ENCODE results near the gene ITIH4. TPM values are rescaled to one million over a fixed set of nuclear protein-coding genes. Genes with fewer than 3 reads are reported as not detected.

The ITIH4 gene
- total RNA-seq, 1 experiment from 2014 or later, result 1.7 TPM

- BruUV-seq (replicated peaks), result no TSS peak
- DNase-seq (ENCODE audit: low spot score), result no peak
- Histone ChIP-seq H3K4me3 (ENCODE audit: low read depth, low read length, poor library complexity, severe bottlenecking) (no peak overlapping the region), H3K36me3 (ENCODE audit: insufficient read depth, low read length, poor library complexity, severe bottlenecking) (no peaks in the 10 kb centered on the region), H3K4me1 (ENCODE audit: insufficient read depth, low read length, poor library complexity, severe bottlenecking) (no peaks in the 10 kb centered on the region), H3K27ac (ENCODE audit: low read depth, low read length, poor library complexity, severe bottlenecking) (no peak overlapping the region), H3K27me3 (replicated peaks; ENCODE audit: insufficient read depth, low read depth, low read length, poor library complexity) (no peaks in the 10 kb centered on the region), H3K9me3 (ENCODE audit: low read depth, low read length, poor library complexity, severe bottlenecking) (no peaks in the 10 kb centered on the region)
- ChIA-PET POLR2A (ENCODE audit: low non-redundant PET) (no interaction called here), CTCF (no interaction called here)
- TF ChIP-seq EZH2 (IDR thresholded peaks at IDR 0.05; ENCODE audit: borderline replicate concordance, low read depth, low read length, poor library complexity, severe bottlenecking) (no peak), CTCF (conservative IDR thresholded peaks at IDR 0.05; ENCODE audit: low read depth, low read length) (no peak)
- intact Hi-C loops (cut with micrococcal nuclease; ENCODE audit: unreplicated experiment), result no loop called here
These were observed 2.6 kb downstream of the ITIH4 start for GRCh38 chr3:52827866-52828376.

- TF ChIP-seq CTCF (conservative IDR thresholded peaks at IDR 0.05; ENCODE audit: low read depth, low read length), result no peak
- no peak for TF ChIP-seq EZH2 (IDR thresholded peaks at IDR 0.05; ENCODE audit: borderline replicate concordance, low read depth, low read length, poor library complexity, severe bottlenecking)
- ChIA-PET CTCF (no interaction called here), POLR2A (ENCODE audit: low non-redundant PET) (no interaction called here)
- Histone ChIP-seq H3K27me3 (replicated peaks; ENCODE audit: insufficient read depth, low read depth, low read length, poor library complexity) (no peaks in the 10 kb centered on the region), H3K9me3 (ENCODE audit: low read depth, low read length, poor library complexity, severe bottlenecking) (no peaks in the 10 kb centered on the region), H3K4me3 (ENCODE audit: low read depth, low read length, poor library complexity, severe bottlenecking) (no peak overlapping the region), H3K36me3 (ENCODE audit: insufficient read depth, low read length, poor library complexity, severe bottlenecking) (no peaks in the 10 kb centered on the region), H3K27ac (ENCODE audit: low read depth, low read length, poor library complexity, severe bottlenecking) (no peak overlapping the region), H3K4me1 (ENCODE audit: insufficient read depth, low read length, poor library complexity, severe bottlenecking) (no peaks in the 10 kb centered on the region)
- BruUV-seq (replicated peaks), result no TSS peak
- intact Hi-C loops (cut with micrococcal nuclease; ENCODE audit: unreplicated experiment), result no loop called here
- no peak for DNase-seq (ENCODE audit: low spot score)
These were observed 3.0 kb downstream of the ITIH4 start for GRCh38 chr3:52827441-52827840.

- no peak overlapping the region for H3K4me3 ChIP-seq (ENCODE audit: low read depth, low read length, poor library complexity, severe bottlenecking)
- ChIA-PET POLR2A (ENCODE audit: low non-redundant PET) (no interaction called here), CTCF (no interaction called here)
- no peaks in the 10 kb centered on the region for H3K36me3 ChIP-seq (ENCODE audit: insufficient read depth, low read length, poor library complexity, severe bottlenecking)
- no peaks in the 10 kb centered on the region for H3K9me3 ChIP-seq (ENCODE audit: low read depth, low read length, poor library complexity, severe bottlenecking)
- H3K27ac ChIP-seq (ENCODE audit: low read depth, low read length, poor library complexity, severe bottlenecking), result no peak overlapping the region
- TF ChIP-seq CTCF (conservative IDR thresholded peaks at IDR 0.05; ENCODE audit: low read depth, low read length) (no peak), EZH2 (IDR thresholded peaks at IDR 0.05; ENCODE audit: borderline replicate concordance, low read depth, low read length, poor library complexity, severe bottlenecking) (no peak)
- intact Hi-C loops (cut with micrococcal nuclease; ENCODE audit: unreplicated experiment), result no loop called here
- no peaks in the 10 kb centered on the region for H3K27me3 ChIP-seq (replicated peaks; ENCODE audit: insufficient read depth, low read depth, low read length, poor library complexity)
- BruUV-seq (replicated peaks), result no TSS peak
- H3K4me1 ChIP-seq (ENCODE audit: insufficient read depth, low read length, poor library complexity, severe bottlenecking), result no peaks in the 10 kb centered on the region
- DNase-seq (ENCODE audit: low spot score), result no peak
These were observed 6.4 kb downstream of the ITIH4 start for GRCh38 chr3:52824037-52824436.
